SU-DHL-6 (cell line): ENCODE results near the gene SERPINB10.
"Not testable (repeated sequence)": the region's sequence is repeated elsewhere in the genome, so short reads cannot be mapped to it uniquely, and the experiment has no call there.

Source experiments
- H2AFZ ChIP-seq: fragments of 200-600 bp; sonication (generic); 2 replicates; pipeline ENCODE4 v1.6.1; 2014; ENCODE audit warnings: low read depth, mild to moderate bottlenecking, moderate library complexity, mixed read lengths, antibody characterized with exemption, low read length; ENCODE audit not compliant: severe bottlenecking
- H3F3A ChIP-seq: fragments of 200-600 bp; shearing (Covaris generic); 2 replicates; pipeline ENCODE4 v1.6.0; 2016; ENCODE audit warnings: antibody characterized with exemption, mild to moderate bottlenecking; ENCODE audit not compliant: insufficient read depth
- H3K27ac ChIP-seq: fragments of 200-600 bp; sonication (generic); 2 replicates; pipeline ENCODE4 v1.5.1; 2016; ENCODE audit warnings: low read depth, mild to moderate bottlenecking, low read length, moderate library complexity, mixed read lengths
- H3K27me3 ChIP-seq: fragments of 200-600 bp; sonication (generic), shearing (Covaris generic); 2 replicates; pipeline ENCODE4 v1.6.0; 2014; ENCODE audit warnings: mild to moderate bottlenecking, low read length
- H3K36me3 ChIP-seq: fragments of 200-600 bp; sonication (generic); 2 replicates; pipeline ENCODE4 v1.6.1; 2014; ENCODE audit warnings: mild to moderate bottlenecking, low read length, mixed read lengths
- H3K4me2 ChIP-seq: fragments of 300-600, 200-600 bp; shearing (Covaris generic), sonication (generic); 2 replicates; pipeline ENCODE4 v1.6.0; 2014; ENCODE audit warnings: low read length, low read depth, mild to moderate bottlenecking; ENCODE audit not compliant: poor library complexity, severe bottlenecking
- H3K4me3 ChIP-seq: fragments of 200-600 bp; sonication (generic); 2 replicates; pipeline ENCODE4 v1.5.1; 2014; ENCODE audit warnings: antibody characterized with exemption, low read length, mild to moderate bottlenecking, mixed read lengths; ENCODE audit not compliant: insufficient read depth, poor library complexity, severe bottlenecking
- H3K79me2 ChIP-seq: fragments of 200-600 bp; sonication (generic); 2 replicates; pipeline ENCODE4 v1.6.1; 2014; ENCODE audit warnings: mild to moderate bottlenecking, low read length, moderate library complexity; ENCODE audit not compliant: insufficient read depth
- H3K9ac ChIP-seq: fragments of 200-600 bp; sonication (generic); 2 replicates; pipeline ENCODE4 v1.7.0; 2014; ENCODE audit warnings: mild to moderate bottlenecking, low read length
- H3K9me2 ChIP-seq: fragments of 200-600 bp; sonication (generic); replicated peaks from 2 replicates; pipeline ENCODE4 v1.6.1; 2014; ENCODE audit warnings: low read length; ENCODE audit not compliant: insufficient read depth
- H3K9me3 ChIP-seq: fragments of 200-600 bp; sonication (generic); 2 replicates; pipeline ENCODE4 v1.6.1; 2014; ENCODE audit warnings: low read length, mixed read lengths; ENCODE audit not compliant: insufficient read depth
- H4K20me1 ChIP-seq: fragments of 200-600 bp; sonication (generic); 2 replicates; pipeline ENCODE4 v1.6.1; 2014; ENCODE audit warnings: low read depth, mild to moderate bottlenecking, antibody characterized with exemption, low read length, moderate library complexity, mixed read lengths
- CTCF ChIP-seq: fragments of 200-600 bp; sonication (generic); IDR thresholded peaks from one replicate; pipeline ENCODE4 v1.5.1; 2017; ENCODE audit warnings: antibody characterized with exemption, mild to moderate bottlenecking, low read length, moderate library complexity; ENCODE audit not compliant: insufficient read depth, poor library complexity, severe bottlenecking
- EZH2phosphoT487 ChIP-seq: fragments of 200-600 bp; sonication (generic), shearing (Covaris generic); conservative IDR thresholded peaks from 2 replicates; pipeline ENCODE4 v1.6.1; 2018; ENCODE audit warnings: mild to moderate bottlenecking, antibody characterized with exemption, low read length, moderate library complexity, mixed read lengths

Gene SERPINB10

GRCh38 chr18:63928331-63928730 lies 20.6 kb downstream of the SERPINB10 start:
- Histone ChIP-seq H3K9me3 (no peaks in the 10 kb centered on the region), H3K9me2 (no peaks in the 10 kb centered on the region), H2AFZ (no peak overlapping the region), H3K9ac (no peak overlapping the region), H4K20me1 (no peaks in the 10 kb centered on the region), H3K79me2 (no peaks in the 10 kb centered on the region), H3K4me2 (no peak overlapping the region), H3K4me3 (no peak overlapping the region), H3K27ac (no peak overlapping the region), H3F3A (no peaks in the 10 kb centered on the region), H3K27me3 (no peaks in the 10 kb centered on the region), H3K36me3 (no peaks in the 10 kb centered on the region)
- TF ChIP-seq EZH2phosphoT487 (no peak), CTCF (no peak)

- not testable (repeated sequence) for H3K79me2 ChIP-seq
These were observed 21.6 kb downstream of the SERPINB10 start for GRCh38 chr18:63929369-63929768.

GRCh38 chr18:63930773-63931354 lies 23.1 kb downstream of the SERPINB10 start:
- H3F3A ChIP-seq: no peaks in the 10 kb centered on the region
- H3K4me3 ChIP-seq: no peak overlapping the region
- no peak for TF ChIP-seq EZH2phosphoT487
- TF ChIP-seq CTCF: no peak
- H3K79me2 ChIP-seq: no peaks in the 10 kb centered on the region
- H3K27ac ChIP-seq: no peak overlapping the region
- no peaks in the 10 kb centered on the region for H3K27me3 ChIP-seq
- no peaks in the 10 kb centered on the region for H3K9me2 ChIP-seq
- H3K4me2 ChIP-seq: no peak overlapping the region
- H3K9me3 ChIP-seq: no peaks in the 10 kb centered on the region
- no peaks in the 10 kb centered on the region for H4K20me1 ChIP-seq
- H3K9ac ChIP-seq: no peak overlapping the region
- H2AFZ ChIP-seq: no peak overlapping the region
- H3K36me3 ChIP-seq: no peaks in the 10 kb centered on the region

More at GRCh38 chr18:63929369-63929768, 21.6 kb downstream of the SERPINB10 start:
- H3K4me2 ChIP-seq, H3K9me2 ChIP-seq, H3K9ac ChIP-seq, H3K27me3 ChIP-seq, H4K20me1 ChIP-seq, H3K36me3 ChIP-seq, H3F3A ChIP-seq, H3K4me3 ChIP-seq, H3K27ac ChIP-seq, H3K9me3 ChIP-seq, H2AFZ ChIP-seq: not testable (repeated sequence)

GRCh38 chr18:63936156-63936931 lies 28.6 kb downstream of the SERPINB10 start:
- peak; percentile 67 for TF ChIP-seq CTCF
- TF ChIP-seq EZH2phosphoT487: no peak
- peak overlapping the region; percentile 57 for H3K4me2 ChIP-seq
- H3K27ac ChIP-seq: no peak overlapping the region
- H3K79me2 ChIP-seq: no peaks in the 10 kb centered on the region
- H2AFZ ChIP-seq: peak overlapping the region; percentile 83
- no peaks in the 10 kb centered on the region for H3K9me3 ChIP-seq
- no peaks in the 10 kb centered on the region for H3F3A ChIP-seq
- H4K20me1 ChIP-seq: no peaks in the 10 kb centered on the region
- peak overlapping the region; percentile 28; the same call in 1 of the 2 replicates for H3K9ac ChIP-seq
- no peaks in the 10 kb centered on the region for H3K27me3 ChIP-seq
- H3K4me3 ChIP-seq: no peak overlapping the region
- H3K9me2 ChIP-seq: no peaks in the 10 kb centered on the region
- no peaks in the 10 kb centered on the region for H3K36me3 ChIP-seq
